ENCODE data around the gene TMEM179.

Gene TMEM179

GRCh38 chr14:104643306-104643705, 38.7 kb upstream of the TMEM179 start:
- DNase-seq (ENCODE audit: low read depth): no peak
- no peak for TF ChIP-seq MYC (IDR thresholded peaks at IDR 0.05; ENCODE audit: low read depth, low read length)
- no peak for TF ChIP-seq MAX (IDR thresholded peaks at IDR 0.05; ENCODE audit: low read depth, low read length)
- TF ChIP-seq POLR2A (IDR thresholded peaks at IDR 0.05; ENCODE audit: extremely low read depth, insufficient read length): no peak
- TF ChIP-seq CTCF (IDR thresholded peaks at IDR 0.05; ENCODE audit: low read depth, low read length): no peak
- no peak overlapping the region for H3K4me3 ChIP-seq (ENCODE audit: low read depth, low read length)

GRCh38 chr14:104642540-104642868, 37.9 kb upstream of the TMEM179 start:
- no peak for TF ChIP-seq POLR2A (IDR thresholded peaks at IDR 0.05; ENCODE audit: extremely low read depth, insufficient read length)
- TF ChIP-seq CTCF (IDR thresholded peaks at IDR 0.05; ENCODE audit: low read depth, low read length): no peak
- no peak for TF ChIP-seq MYC (IDR thresholded peaks at IDR 0.05; ENCODE audit: low read depth, low read length)
- TF ChIP-seq MAX (IDR thresholded peaks at IDR 0.05; ENCODE audit: low read depth, low read length): no peak
- DNase-seq (ENCODE audit: low read depth): no peak
- H3K4me3 ChIP-seq (ENCODE audit: low read depth, low read length): no peak overlapping the region

- TF ChIP-seq MYC (IDR thresholded peaks at IDR 0.05; ENCODE audit: low read depth, low read length) (no peak), POLR2A (IDR thresholded peaks at IDR 0.05; ENCODE audit: extremely low read depth, insufficient read length) (no peak), MAX (IDR thresholded peaks at IDR 0.05; ENCODE audit: low read depth, low read length) (no peak), CTCF (IDR thresholded peaks at IDR 0.05; ENCODE audit: low read depth, low read length) (no peak)
- no peak overlapping the region for H3K4me3 ChIP-seq (ENCODE audit: low read depth, low read length)
- DNase-seq (ENCODE audit: low read depth): no peak
Measured at GRCh38 chr14:104641753-104642539, 37.4 kb upstream of the TMEM179 start.

GRCh38 chr14:104640681-104641080, 36.1 kb upstream of the TMEM179 start:
- no peak overlapping the region for H3K4me3 ChIP-seq (ENCODE audit: low read depth, low read length)
- TF ChIP-seq MAX (IDR thresholded peaks at IDR 0.05; ENCODE audit: low read depth, low read length): no peak
- no peak for TF ChIP-seq CTCF (IDR thresholded peaks at IDR 0.05; ENCODE audit: low read depth, low read length)
- no peak for TF ChIP-seq POLR2A (IDR thresholded peaks at IDR 0.05; ENCODE audit: extremely low read depth, insufficient read length)
- TF ChIP-seq MYC (IDR thresholded peaks at IDR 0.05; ENCODE audit: low read depth, low read length): no peak
- no peak for DNase-seq (ENCODE audit: low read depth)

GRCh38 chr14:104639885-104640548, 35.4 kb upstream of the TMEM179 start:
- TF ChIP-seq CTCF (IDR thresholded peaks at IDR 0.05; ENCODE audit: low read depth, low read length) (peak; percentile 82), MYC (IDR thresholded peaks at IDR 0.05; ENCODE audit: low read depth, low read length) (no peak), MAX (IDR thresholded peaks at IDR 0.05; ENCODE audit: low read depth, low read length) (no peak)
- DNase-seq (ENCODE audit: low read depth): peak; percentile 70
- no peak overlapping the region for H3K4me3 ChIP-seq (ENCODE audit: low read depth, low read length)
